SU-DHL-6 (cell line): ENCODE data around the gene PTGER1.
"Not testable (repeated sequence)": the region's sequence is repeated elsewhere in the genome, so short reads cannot be mapped to it uniquely, and the experiment has no call there.

ENCODE experiments used
- H2AFZ ChIP-seq: fragments of 200-600 bp; sonication (generic); 2 replicates; pipeline ENCODE4 v1.6.1; 2014; ENCODE audit warnings: low read depth, mild to moderate bottlenecking, moderate library complexity, mixed read lengths, antibody characterized with exemption, low read length; ENCODE audit not compliant: severe bottlenecking
- H3F3A ChIP-seq: fragments of 200-600 bp; shearing (Covaris generic); 2 replicates; pipeline ENCODE4 v1.6.0; 2016; ENCODE audit warnings: antibody characterized with exemption, mild to moderate bottlenecking; ENCODE audit not compliant: insufficient read depth
- H3K27ac ChIP-seq: fragments of 200-600 bp; sonication (generic); 2 replicates; pipeline ENCODE4 v1.5.1; 2016; ENCODE audit warnings: low read depth, mild to moderate bottlenecking, low read length, moderate library complexity, mixed read lengths
- H3K27me3 ChIP-seq: fragments of 200-600 bp; sonication (generic), shearing (Covaris generic); 2 replicates; pipeline ENCODE4 v1.6.0; 2014; ENCODE audit warnings: mild to moderate bottlenecking, low read length
- H3K36me3 ChIP-seq: fragments of 200-600 bp; sonication (generic); 2 replicates; pipeline ENCODE4 v1.6.1; 2014; ENCODE audit warnings: mild to moderate bottlenecking, low read length, mixed read lengths
- H3K4me2 ChIP-seq: fragments of 300-600, 200-600 bp; shearing (Covaris generic), sonication (generic); 2 replicates; pipeline ENCODE4 v1.6.0; 2014; ENCODE audit warnings: low read length, low read depth, mild to moderate bottlenecking; ENCODE audit not compliant: poor library complexity, severe bottlenecking
- H3K4me3 ChIP-seq: fragments of 200-600 bp; sonication (generic); 2 replicates; pipeline ENCODE4 v1.5.1; 2014; ENCODE audit warnings: antibody characterized with exemption, low read length, mild to moderate bottlenecking, mixed read lengths; ENCODE audit not compliant: insufficient read depth, poor library complexity, severe bottlenecking
- H3K79me2 ChIP-seq: fragments of 200-600 bp; sonication (generic); 2 replicates; pipeline ENCODE4 v1.6.1; 2014; ENCODE audit warnings: mild to moderate bottlenecking, low read length, moderate library complexity; ENCODE audit not compliant: insufficient read depth
- H3K9ac ChIP-seq: fragments of 200-600 bp; sonication (generic); 2 replicates; pipeline ENCODE4 v1.7.0; 2014; ENCODE audit warnings: mild to moderate bottlenecking, low read length
- H3K9me2 ChIP-seq: fragments of 200-600 bp; sonication (generic); replicated peaks from 2 replicates; pipeline ENCODE4 v1.6.1; 2014; ENCODE audit warnings: low read length; ENCODE audit not compliant: insufficient read depth
- H3K9me3 ChIP-seq: fragments of 200-600 bp; sonication (generic); 2 replicates; pipeline ENCODE4 v1.6.1; 2014; ENCODE audit warnings: low read length, mixed read lengths; ENCODE audit not compliant: insufficient read depth
- H4K20me1 ChIP-seq: fragments of 200-600 bp; sonication (generic); 2 replicates; pipeline ENCODE4 v1.6.1; 2014; ENCODE audit warnings: low read depth, mild to moderate bottlenecking, antibody characterized with exemption, low read length, moderate library complexity, mixed read lengths
- CTCF ChIP-seq: fragments of 200-600 bp; sonication (generic); IDR thresholded peaks from one replicate; pipeline ENCODE4 v1.5.1; 2017; ENCODE audit warnings: antibody characterized with exemption, mild to moderate bottlenecking, low read length, moderate library complexity; ENCODE audit not compliant: insufficient read depth, poor library complexity, severe bottlenecking
- EZH2phosphoT487 ChIP-seq: fragments of 200-600 bp; sonication (generic), shearing (Covaris generic); conservative IDR thresholded peaks from 2 replicates; pipeline ENCODE4 v1.6.1; 2018; ENCODE audit warnings: mild to moderate bottlenecking, antibody characterized with exemption, low read length, moderate library complexity, mixed read lengths

Gene PTGER1

GRCh38 chr19:14507704-14508542 lies 32.8 kb upstream of the PTGER1 start:
- H3K4me2 ChIP-seq: no peak overlapping the region
- H3K9me3 ChIP-seq: no peaks in the 10 kb centered on the region
- no peaks in the 10 kb centered on the region for H4K20me1 ChIP-seq
- H3K9me2 ChIP-seq: no peaks in the 10 kb centered on the region
- no peaks in the 10 kb centered on the region for H3K36me3 ChIP-seq
- no peak overlapping the region for H3K4me3 ChIP-seq
- TF ChIP-seq EZH2phosphoT487 (no peak), CTCF (no peak)
- no peak overlapping the region for H3K27ac ChIP-seq
- H3F3A ChIP-seq: no peaks in the 10 kb centered on the region
- no peak overlapping the region for H3K9ac ChIP-seq
- H2AFZ ChIP-seq: no peak overlapping the region
- H3K79me2 ChIP-seq: no peaks in the 10 kb centered on the region
- no peaks in the 10 kb centered on the region for H3K27me3 ChIP-seq

GRCh38 chr19:14505488-14506239 lies 30.5 kb upstream of the PTGER1 start:
- H3F3A ChIP-seq: no peaks in the 10 kb centered on the region
- no peak overlapping the region for H3K4me3 ChIP-seq
- no peak overlapping the region for H3K4me2 ChIP-seq
- H3K36me3 ChIP-seq: no peaks in the 10 kb centered on the region
- no peaks in the 10 kb centered on the region for H3K9me2 ChIP-seq
- no peak for TF ChIP-seq EZH2phosphoT487
- TF ChIP-seq CTCF: peak; percentile 79
- H3K9me3 ChIP-seq: no peaks in the 10 kb centered on the region
- H3K27me3 ChIP-seq: no peaks in the 10 kb centered on the region
- no peak overlapping the region for H3K27ac ChIP-seq
- no peak overlapping the region for H3K9ac ChIP-seq
- no peaks in the 10 kb centered on the region for H4K20me1 ChIP-seq
- H3K79me2 ChIP-seq: no peaks in the 10 kb centered on the region
- no peak overlapping the region for H2AFZ ChIP-seq

- not testable (repeated sequence) for H3K79me2 ChIP-seq, H4K20me1 ChIP-seq, H3K27ac ChIP-seq, H3K4me2 ChIP-seq, H3F3A ChIP-seq, H3K9me2 ChIP-seq, H3K9ac ChIP-seq, H2AFZ ChIP-seq, H3K9me3 ChIP-seq, H3K4me3 ChIP-seq, H3K27me3 ChIP-seq, H3K36me3 ChIP-seq
Observed at GRCh38 chr19:14504575-14504974, 29.4 kb upstream of the PTGER1 start.

GRCh38 chr19:14503285-14503684 lies 28.1 kb upstream of the PTGER1 start:
- Histone ChIP-seq H3K79me2 (no peaks in the 10 kb centered on the region), H4K20me1 (no peaks in the 10 kb centered on the region), H3K4me2 (no peak overlapping the region), H3K9me2 (no peaks in the 10 kb centered on the region), H3F3A (no peaks in the 10 kb centered on the region), H3K9me3 (no peaks in the 10 kb centered on the region), H3K9ac (no peak overlapping the region), H3K4me3 (no peak overlapping the region), H3K36me3 (no peaks in the 10 kb centered on the region), H2AFZ (no peak overlapping the region), H3K27ac (no peak overlapping the region), H3K27me3 (no peaks in the 10 kb centered on the region)
- TF ChIP-seq CTCF (no peak), EZH2phosphoT487 (no peak)
